ENCODE data around the gene NFX1.

NFX1 gene

GRCh38 chr9:33267151-33267767 is 23.1 kb upstream of the NFX1 start:
- DNase-seq = no peak

- DNase-seq = no peak
Measured at GRCh38 chr9:33270146-33270545, 20.2 kb upstream of the NFX1 start.

GRCh38 chr9:33272061-33272460 is 18.3 kb upstream of the NFX1 start:
- DNase-seq = no peak

GRCh38 chr9:33273266-33273971 is 16.9 kb upstream of the NFX1 start:
- no peak for DNase-seq

GRCh38 chr9:33273972-33274328 is 16.4 kb upstream of the NFX1 start:
- DNase-seq = no peak

- DNase-seq = no peak
Measured at GRCh38 chr9:33277484-33277883, 12.8 kb upstream of the NFX1 start.

GRCh38 chr9:33285502-33285901 is 4.8 kb upstream of the NFX1 start:
- no peak for DNase-seq

- peak in 1 of 4 experiments; percentile 7 for DNase-seq
Measured at GRCh38 chr9:33287087-33287490, 3.2 kb upstream of the NFX1 start.

- no peak for DNase-seq
Measured at GRCh38 chr9:33288235-33288634, 2.1 kb upstream of the NFX1 start.

GRCh38 chr9:33288828-33289483 is 1.4 kb upstream of the NFX1 start:
- no peak for DNase-seq

- DNase-seq = no peak
Measured at GRCh38 chr9:33289496-33289895, 820 bp upstream of the NFX1 start.

GRCh38 chr9:33289936-33290246 is 425 bp upstream of the NFX1 start:
- no peak for DNase-seq

- DNase-seq = no peak
Measured at GRCh38 chr9:33291031-33291397, 698 bp downstream of the NFX1 start.

GRCh38 chr9:33291901-33292300 is 1.6 kb downstream of the NFX1 start:
- DNase-seq = no peak

- no peak for DNase-seq
Measured at GRCh38 chr9:33293782-33294181, 3.5 kb downstream of the NFX1 start.

- DNase-seq = no peak
Measured at GRCh38 chr9:33294670-33295432, 4.5 kb downstream of the NFX1 start.

- no peak for DNase-seq
Measured at GRCh38 chr9:33295571-33295970, 5.3 kb downstream of the NFX1 start.

GRCh38 chr9:33297432-33297831 is 7.1 kb downstream of the NFX1 start:
- DNase-seq = no peak

- DNase-seq = no peak
Measured at GRCh38 chr9:33300546-33300945, 10.2 kb downstream of the NFX1 start.

- no peak for DNase-seq
Measured at GRCh38 chr9:33304362-33304761, 14.0 kb downstream of the NFX1 start.

- no peak for DNase-seq
Measured at GRCh38 chr9:33306037-33306436, 15.7 kb downstream of the NFX1 start.

- DNase-seq = no peak
Measured at GRCh38 chr9:33307067-33307466, 16.8 kb downstream of the NFX1 start.

- no peak for DNase-seq
Measured at GRCh38 chr9:33309903-33310302, 19.6 kb downstream of the NFX1 start.

- no peak for DNase-seq
Measured at GRCh38 chr9:33310748-33311147, 20.4 kb downstream of the NFX1 start.

All from activated naive CD4-positive, alpha-beta T cell (primary cell).